ENCODE results near the gene SGK1. TPM values are rescaled to one million over a fixed set of nuclear protein-coding genes. Genes with fewer than 3 reads are reported as not detected.

Gene SGK1
- 98.8 and 324 TPM in 2 replicates for total RNA-seq (ENCODE audit: low replicate concordance)

GRCh38 chr6:134317471-134318131 lies at the start of gene SGK1:
Gene SGK1 (minus strand): TSS chr6:134318112. CDS start chr6:134317460, 652 bp downstream.

All from smooth muscle cell of the coronary artery (primary cell).